Astrocyte (in vitro differentiated cells and primary cell): ENCODE results near the gene TAF11L8. TPM values are rescaled to one million over a fixed set of nuclear protein-coding genes. Genes with fewer than 3 reads are reported as not detected.
"Not testable (repeated sequence)": the region's sequence is repeated elsewhere in the genome, so short reads cannot be mapped to it uniquely, and the experiment has no call there.

Experiments
- DNase-seq: peaks from one replicate; pipeline ENCODE4 v3.0.0-alpha.2; 2010; ENCODE audit warnings: low read depth
- FAIRE-seq: peaks from 2 replicates; lab custom pipeline; 2011; peaks lifted over from hg19 to GRCh38; lab: Jason Lieb, UNC
- H2AFZ ChIP-seq: 2 replicates; pipeline ENCODE4 v1.6.0; 2012; ENCODE audit warnings: low read depth, low read length, inconsistent platforms
- H3K27ac ChIP-seq: 2 replicates; pipeline ENCODE4 v1.5.1; 2011; ENCODE audit warnings: low read depth, low read length, inconsistent platforms
- H3K27me3 ChIP-seq: 2 replicates; pipeline ENCODE4 v1.6.0; 2011; ENCODE audit warnings: low read length, inconsistent platforms; ENCODE audit not compliant: insufficient read depth
- H3K36me3 ChIP-seq: 2 replicates; pipeline ENCODE4 v1.5.1; 2011; ENCODE audit warnings: low read length, inconsistent platforms; ENCODE audit not compliant: insufficient read depth
- H3K4me1 ChIP-seq: 2 replicates; pipeline ENCODE4 v1.5.1; 2011; ENCODE audit warnings: low read length, inconsistent platforms; ENCODE audit not compliant: insufficient read depth
- H3K4me2 ChIP-seq: 2 replicates; pipeline ENCODE4 v1.6.0; 2012; ENCODE audit warnings: low read length, inconsistent platforms
- H3K4me3 ChIP-seq: 2 replicates; pipeline ENCODE4 v1.5.1; 2011; ENCODE audit warnings: low read depth, mild to moderate bottlenecking, low read length, inconsistent platforms; ENCODE audit not compliant: insufficient read depth
- H3K79me2 ChIP-seq: 2 replicates; pipeline ENCODE4 v1.6.0; 2012; ENCODE audit warnings: mild to moderate bottlenecking, low read length, inconsistent platforms; ENCODE audit not compliant: insufficient read depth
- H3K9ac ChIP-seq: 2 replicates; pipeline ENCODE4 v1.6.0; 2012; ENCODE audit warnings: mild to moderate bottlenecking, low read length, inconsistent platforms
- H3K9me3 ChIP-seq: 2 replicates; pipeline ENCODE4 v1.5.1; 2012; ENCODE audit warnings: low read depth, mild to moderate bottlenecking, low read length, inconsistent platforms; ENCODE audit not compliant: insufficient read depth
- H4K20me1 ChIP-seq: 2 replicates; pipeline ENCODE4 v1.6.0; 2012; ENCODE audit warnings: low read length, inconsistent platforms; ENCODE audit not compliant: insufficient read depth
- H3K27ac Mint-ChIP-seq: one replicate; pipeline ENCODE4 v1.8.0; 2021; ENCODE audit warnings: mild to moderate bottlenecking, mixed read lengths; ENCODE audit not compliant: unreplicated experiment
- H3K27me3 Mint-ChIP-seq: one replicate; pipeline ENCODE4 v1.8.0; 2021; ENCODE audit warnings: low read depth, mixed read lengths; ENCODE audit not compliant: unreplicated experiment
- H3K36me3 Mint-ChIP-seq: one replicate; pipeline ENCODE4 v1.8.0; 2021; ENCODE audit warnings: low read depth, mixed read lengths; ENCODE audit not compliant: unreplicated experiment
- H3K4me1 Mint-ChIP-seq: one replicate; pipeline ENCODE4 v1.8.0; 2021; ENCODE audit warnings: low read depth, mixed read lengths; ENCODE audit not compliant: unreplicated experiment
- H3K4me3 Mint-ChIP-seq: one replicate; pipeline ENCODE4 v1.8.0; 2021; ENCODE audit warnings: mild to moderate bottlenecking, moderate library complexity, mixed read lengths; ENCODE audit not compliant: unreplicated experiment
- H3K9me3 Mint-ChIP-seq: one replicate; pipeline ENCODE4 v1.8.0; 2021; ENCODE audit warnings: mild to moderate bottlenecking, mixed read lengths; ENCODE audit not compliant: unreplicated experiment
- EZH2 ChIP-seq: IDR thresholded peaks from 2 replicates; pipeline ENCODE4 v1.6.1; 2012; ENCODE audit warnings: mild to moderate bottlenecking, low read length, inconsistent platforms; ENCODE audit not compliant: insufficient read depth
- total RNA-seq: library from RNA; stranded (reverse); gene quantifications from 2 replicates; pipeline ENCODE4 v1.2.1, GENCODE V29; 2021
- TF ChIP-seq, protein P1 (sequence below): IDR thresholded peaks from 2 replicates; pipeline ENCODE4 v1.5.1; 2011; ENCODE audit warnings: low read depth, mild to moderate bottlenecking, inconsistent platforms, low read length, moderate library complexity; ENCODE audit not compliant: insufficient read depth

The TAF11L8 gene
- total RNA-seq, 1 donor from 2014 or later, result not detected

DNA sequence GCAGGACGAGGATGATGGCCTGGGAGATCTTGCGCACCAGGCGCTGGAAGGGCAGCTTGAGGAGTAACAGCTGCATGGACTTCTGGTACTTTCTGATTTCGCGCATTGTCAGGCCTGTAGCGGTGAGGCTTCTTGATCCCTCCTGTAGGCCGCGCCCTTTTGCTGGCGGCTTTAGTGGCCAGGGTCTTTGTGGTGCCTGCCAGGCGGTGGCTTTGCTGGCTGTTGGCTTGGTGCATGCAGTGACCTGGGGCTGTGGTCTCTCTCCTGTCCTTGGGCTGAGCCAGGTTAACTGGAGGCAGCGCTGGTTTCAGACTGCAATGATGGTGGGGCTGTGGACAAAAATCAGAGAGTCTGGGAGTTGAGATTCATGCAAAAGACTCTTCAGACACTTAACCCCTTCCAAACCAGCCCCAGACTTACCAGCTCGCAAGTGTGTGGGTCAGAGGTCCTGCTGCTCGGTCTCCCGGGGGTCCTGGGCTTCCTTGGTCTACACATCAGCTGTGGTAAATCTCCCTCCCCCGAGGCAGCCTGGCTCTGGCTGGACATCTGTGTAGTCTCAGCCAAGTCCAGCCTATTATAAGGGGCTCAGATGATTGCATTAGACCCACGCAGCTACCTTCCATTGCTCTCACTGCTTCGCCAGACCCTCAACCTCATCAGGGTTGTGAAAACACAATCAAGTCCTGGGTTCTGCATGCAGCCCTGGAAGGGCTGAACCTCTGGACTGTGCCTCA lies 24.3 kb upstream of the TAF11L8 start:
- H3K4me2 ChIP-seq, result no peak overlapping the region
- Mint-ChIP-seq H3K4me3 (no peak overlapping the region), H3K4me1 (no peaks in the 10 kb centered on the region), H3K36me3 (no peaks in the 10 kb centered on the region), H3K27ac (no peak overlapping the region), H3K27me3 (peaks cover 5% of the 10 kb centered on the region), H3K9me3 (no peaks in the 10 kb centered on the region)
- H3K27ac ChIP-seq, result no peak overlapping the region
- H3K4me1 ChIP-seq, result no peaks in the 10 kb centered on the region
- no peaks in the 10 kb centered on the region for H4K20me1 ChIP-seq
- H3K9ac ChIP-seq, result no peak overlapping the region
- no peak for TF ChIP-seq EZH2
- TF ChIP-seq, protein P1, sequence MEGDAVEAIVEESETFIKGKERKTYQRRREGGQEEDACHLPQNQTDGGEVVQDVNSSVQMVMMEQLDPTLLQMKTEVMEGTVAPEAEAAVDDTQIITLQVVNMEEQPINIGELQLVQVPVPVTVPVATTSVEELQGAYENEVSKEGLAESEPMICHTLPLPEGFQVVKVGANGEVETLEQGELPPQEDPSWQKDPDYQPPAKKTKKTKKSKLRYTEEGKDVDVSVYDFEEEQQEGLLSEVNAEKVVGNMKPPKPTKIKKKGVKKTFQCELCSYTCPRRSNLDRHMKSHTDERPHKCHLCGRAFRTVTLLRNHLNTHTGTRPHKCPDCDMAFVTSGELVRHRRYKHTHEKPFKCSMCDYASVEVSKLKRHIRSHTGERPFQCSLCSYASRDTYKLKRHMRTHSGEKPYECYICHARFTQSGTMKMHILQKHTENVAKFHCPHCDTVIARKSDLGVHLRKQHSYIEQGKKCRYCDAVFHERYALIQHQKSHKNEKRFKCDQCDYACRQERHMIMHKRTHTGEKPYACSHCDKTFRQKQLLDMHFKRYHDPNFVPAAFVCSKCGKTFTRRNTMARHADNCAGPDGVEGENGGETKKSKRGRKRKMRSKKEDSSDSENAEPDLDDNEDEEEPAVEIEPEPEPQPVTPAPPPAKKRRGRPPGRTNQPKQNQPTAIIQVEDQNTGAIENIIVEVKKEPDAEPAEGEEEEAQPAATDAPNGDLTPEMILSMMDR, result no peak
- H3K4me3 ChIP-seq, result no peak overlapping the region
- no peak overlapping the region for H2AFZ ChIP-seq
- H3K9me3 ChIP-seq, result no peaks in the 10 kb centered on the region
- H3K79me2 ChIP-seq, result no peaks in the 10 kb centered on the region
- DNase-seq (no peak), FAIRE-seq (no peak)
- no peaks in the 10 kb centered on the region for H3K27me3 ChIP-seq
- H3K36me3 ChIP-seq, result no peaks in the 10 kb centered on the region

DNA sequence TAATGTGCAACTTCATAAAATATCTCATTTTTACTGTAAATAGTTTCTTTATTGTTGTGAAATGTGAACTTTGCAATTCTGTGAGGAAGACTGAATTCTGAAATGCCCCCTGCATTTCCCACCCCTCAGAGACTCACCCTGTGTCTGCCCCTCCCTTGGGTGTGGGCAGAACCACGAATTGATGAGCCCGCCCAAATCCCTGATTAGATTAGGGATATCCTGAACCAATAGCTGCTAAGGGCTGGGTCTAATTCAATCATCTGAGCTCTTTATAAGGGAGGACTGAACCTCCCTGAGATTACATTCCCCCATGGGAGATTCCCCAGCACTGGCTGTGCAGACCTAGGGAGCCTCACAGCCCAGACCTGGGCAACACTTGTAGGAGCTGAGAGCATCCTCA lies 19.3 kb upstream of the TAF11L8 start, which contains the start of gene TAF11L12:
TSS of gene TAF11L12 (plus strand) at position 301 of the 400 bp plus-strand sequence.
- not testable (repeated sequence) for H3K4me2 ChIP-seq, H3K27me3 ChIP-seq, H3K27ac Mint-ChIP-seq, H3K79me2 ChIP-seq, H3K36me3 Mint-ChIP-seq, H3K4me3 Mint-ChIP-seq, DNase-seq, H2AFZ ChIP-seq, H4K20me1 ChIP-seq, H3K4me1 ChIP-seq, H3K36me3 ChIP-seq, H3K9me3 ChIP-seq, H3K27me3 Mint-ChIP-seq, H3K9me3 Mint-ChIP-seq, H3K4me1 Mint-ChIP-seq, FAIRE-seq, H3K27ac ChIP-seq, H3K9ac ChIP-seq, H3K4me3 ChIP-seq

DNA sequence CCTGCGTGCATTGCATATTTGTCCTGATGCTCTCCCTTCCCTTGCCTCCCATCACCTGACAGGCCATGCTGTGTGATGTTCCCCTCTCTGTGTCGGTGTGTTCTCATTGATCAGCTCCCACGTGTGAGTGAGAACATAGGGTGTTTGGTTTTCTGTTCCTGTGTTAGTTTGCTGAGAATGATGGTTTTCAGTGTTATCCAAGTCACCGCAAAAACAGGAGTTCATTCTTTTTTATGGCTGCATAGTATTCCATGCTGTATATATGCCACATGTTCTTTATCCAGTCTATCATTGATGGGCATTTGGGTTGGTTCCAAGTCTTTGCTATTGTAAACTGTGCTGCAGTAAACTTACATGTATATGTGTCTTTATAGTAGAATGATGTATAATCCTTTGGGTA lies 16.7 kb upstream of the TAF11L8 start:
- not testable (repeated sequence) for H3K4me3 Mint-ChIP-seq, H3K4me3 ChIP-seq, H3K36me3 Mint-ChIP-seq, H3K4me1 ChIP-seq, H3K36me3 ChIP-seq, H3K79me2 ChIP-seq, DNase-seq, H3K27ac Mint-ChIP-seq, H3K4me1 Mint-ChIP-seq, H3K4me2 ChIP-seq, FAIRE-seq, H2AFZ ChIP-seq, H3K9me3 Mint-ChIP-seq, H3K27me3 ChIP-seq, H4K20me1 ChIP-seq, H3K27ac ChIP-seq, H3K9ac ChIP-seq, H3K9me3 ChIP-seq, H3K27me3 Mint-ChIP-seq
